NCI-H1694 treated with DMSO at 0.1 percent for 48 hours (cell line): ENCODE measurements around the gene SIL1.
"Not testable (repeated sequence)": the region's sequence is repeated elsewhere in the genome, so short reads cannot be mapped to it uniquely, and the experiment has no call there.

Experiments
- DNase-seq: peaks from one replicate; lab custom pipeline; 2025; lab: John Stamatoyannopoulos, UW

Gene SIL1

DNA sequence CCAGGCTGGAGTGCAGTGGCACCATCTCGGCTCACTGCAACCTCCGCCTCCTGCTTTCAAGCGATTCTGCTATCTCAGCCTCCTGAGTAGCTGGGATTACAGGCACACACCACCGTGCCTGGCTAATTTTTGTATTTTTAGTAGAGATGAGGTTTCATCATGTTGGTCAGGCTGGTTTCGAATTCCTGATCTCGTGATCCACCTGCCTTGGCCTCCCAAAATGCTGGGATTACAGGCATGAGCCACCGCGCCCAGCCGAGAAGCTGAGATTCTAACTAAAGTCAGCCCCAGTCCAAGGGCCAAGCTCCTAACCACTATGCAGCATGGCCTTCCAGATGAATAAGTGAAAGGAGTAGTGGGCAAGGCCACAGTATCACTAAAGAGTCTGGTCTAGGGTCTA, 20.9 kb downstream of the SIL1 start:
- DNase-seq = not testable (repeated sequence)

GRCh38 chr5:139174382-139174781, 23.8 kb downstream of the SIL1 start:
- DNase-seq = not testable (repeated sequence)

- DNase-seq = no peak
Measured at GRCh38 chr5:139171779-139172404, 26.3 kb downstream of the SIL1 start.

DNA sequence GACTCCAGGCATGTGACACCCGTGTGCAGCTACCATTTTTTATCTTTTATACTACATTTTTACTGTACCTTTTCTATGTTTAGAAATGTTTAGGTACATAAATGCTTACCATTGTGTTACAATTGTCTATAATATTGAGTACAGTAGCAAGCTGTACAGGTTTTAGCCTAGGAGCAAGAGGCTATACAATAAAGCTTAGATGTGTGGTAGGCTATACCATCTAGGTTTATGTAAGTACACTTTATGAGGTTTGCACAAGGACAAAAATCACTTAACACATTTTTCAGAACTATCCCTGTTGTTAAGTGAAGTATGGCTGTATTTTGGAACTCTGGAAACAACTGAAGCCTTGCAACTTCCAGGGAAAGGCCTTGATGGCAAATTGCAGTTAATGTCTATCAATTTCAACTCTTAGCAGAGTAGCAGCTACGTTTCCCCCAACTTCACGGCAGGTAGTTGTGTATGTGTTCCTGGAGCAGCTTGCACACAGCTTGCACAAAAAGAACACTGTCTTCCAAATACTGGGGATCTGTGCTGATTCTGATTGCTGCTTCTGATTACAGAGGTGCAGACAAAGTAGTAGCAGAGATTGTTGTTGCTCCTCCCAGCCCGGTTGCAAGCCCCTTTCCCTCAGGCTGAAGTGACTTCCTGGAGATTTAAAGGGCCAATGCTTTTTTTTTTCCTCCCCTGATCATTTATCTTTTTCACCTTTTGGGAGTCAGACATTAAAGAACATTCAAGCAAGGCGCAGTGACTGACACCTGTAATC, 30.0 kb downstream of the SIL1 start:
- no peak for DNase-seq

GRCh38 chr5:139167533-139167932, 30.6 kb downstream of the SIL1 start:
- no peak for DNase-seq

GRCh38 chr5:139167063-139167462, 31.1 kb downstream of the SIL1 start:
- DNase-seq = no peak

DNA sequence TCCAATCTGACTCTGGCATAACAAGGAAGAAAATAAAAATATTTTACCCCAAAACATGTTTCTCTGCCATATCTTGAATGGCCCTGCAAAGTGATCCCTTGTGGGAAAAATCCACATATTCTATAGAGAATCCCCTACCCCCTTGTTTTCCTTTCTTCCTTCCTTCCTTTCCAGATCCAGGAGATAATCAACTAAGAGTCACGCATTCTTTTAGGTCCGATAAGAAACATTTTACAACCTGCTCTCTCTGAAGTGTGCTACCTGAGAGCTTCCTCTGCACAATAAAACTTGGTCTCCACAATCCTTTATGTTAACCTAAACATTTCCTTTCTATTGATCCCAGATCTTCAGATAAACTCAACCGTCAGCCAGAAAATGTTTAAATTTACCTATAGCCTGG, 33.3 kb downstream of the SIL1 start:
- DNase-seq = not testable (repeated sequence)

- DNase-seq = no peak
Measured at GRCh38 chr5:139164020-139164419, 34.1 kb downstream of the SIL1 start.

DNA sequence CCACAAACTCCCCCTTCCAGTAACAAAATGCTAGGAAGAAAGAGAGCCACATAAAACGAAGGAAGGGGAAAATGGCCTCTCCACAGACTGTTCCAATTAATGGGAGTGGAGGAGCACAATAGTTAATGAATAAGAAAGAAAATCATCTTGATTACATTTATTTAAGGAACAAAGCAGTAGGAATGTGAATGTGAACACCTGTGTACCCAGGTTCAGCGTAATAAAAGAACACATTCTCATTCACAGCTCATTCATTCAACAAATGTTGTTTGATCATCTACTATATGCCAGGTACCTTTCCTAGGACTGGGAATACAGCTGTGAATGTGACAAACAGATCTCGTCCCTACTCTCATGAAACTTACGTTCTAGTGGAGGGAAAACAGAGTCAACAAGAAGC, 35.7 kb downstream of the SIL1 start:
- no peak for DNase-seq

DNA sequence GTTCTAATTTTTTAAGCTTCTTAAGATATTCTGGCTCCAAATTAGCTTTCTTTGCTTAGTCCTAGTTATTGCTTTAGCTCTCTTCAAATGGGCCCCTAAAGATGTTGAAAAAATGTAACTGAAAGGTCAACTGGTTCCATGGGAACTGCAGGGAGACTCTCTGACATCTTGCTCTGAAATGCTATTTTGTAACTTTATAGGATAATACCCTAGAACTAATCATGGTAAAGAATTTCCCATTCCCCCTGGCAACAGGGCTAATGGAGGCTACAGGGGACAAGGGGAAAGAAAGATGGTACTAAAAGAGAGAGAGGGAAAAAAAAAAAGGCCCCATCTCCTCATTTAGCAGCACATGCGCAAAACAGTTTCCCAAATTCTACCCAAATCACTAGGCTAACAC, 39.4 kb downstream of the SIL1 start:
- DNase-seq = no peak

GRCh38 chr5:139157556-139157955, 40.6 kb downstream of the SIL1 start:
- DNase-seq = no peak

DNA sequence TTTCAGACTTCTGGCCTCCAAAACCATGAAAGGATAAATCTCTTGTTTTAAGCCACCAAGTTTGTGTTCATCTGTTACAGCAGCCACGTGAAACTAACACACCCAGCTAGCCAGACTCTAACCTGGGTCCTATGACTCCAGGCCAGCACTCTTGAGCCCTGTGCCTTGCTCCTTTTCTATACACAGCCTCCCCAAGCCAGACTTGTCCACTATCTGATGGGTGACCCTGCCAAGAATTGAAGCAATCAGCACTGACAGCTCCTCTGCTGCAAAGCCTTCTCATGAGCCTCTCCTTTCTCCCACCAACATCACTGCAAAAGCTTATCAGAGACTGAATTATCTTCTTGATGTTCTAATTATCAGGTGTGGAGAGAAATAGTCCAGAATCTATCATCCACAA, 41.4 kb downstream of the SIL1 start:
- no peak for DNase-seq

DNA sequence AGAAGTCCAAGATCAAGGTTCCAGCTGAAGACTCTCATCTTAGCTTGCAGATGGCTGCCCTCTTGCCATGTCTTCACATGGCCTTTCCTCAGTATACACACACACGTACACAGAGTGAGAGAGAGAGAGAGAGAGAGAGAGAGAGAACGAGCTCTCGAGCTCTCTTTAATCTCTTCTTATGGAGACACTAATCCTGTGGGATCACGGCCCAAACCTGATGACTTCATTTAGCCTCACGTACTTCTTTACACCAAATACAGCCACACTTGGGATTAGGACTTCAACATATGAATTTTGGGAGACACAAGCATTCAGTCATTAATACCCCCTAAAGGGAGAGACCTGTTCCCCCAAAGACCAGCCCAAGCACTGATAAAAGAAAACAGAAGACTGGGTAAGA, 42.8 kb downstream of the SIL1 start:
- DNase-seq = no peak

DNA sequence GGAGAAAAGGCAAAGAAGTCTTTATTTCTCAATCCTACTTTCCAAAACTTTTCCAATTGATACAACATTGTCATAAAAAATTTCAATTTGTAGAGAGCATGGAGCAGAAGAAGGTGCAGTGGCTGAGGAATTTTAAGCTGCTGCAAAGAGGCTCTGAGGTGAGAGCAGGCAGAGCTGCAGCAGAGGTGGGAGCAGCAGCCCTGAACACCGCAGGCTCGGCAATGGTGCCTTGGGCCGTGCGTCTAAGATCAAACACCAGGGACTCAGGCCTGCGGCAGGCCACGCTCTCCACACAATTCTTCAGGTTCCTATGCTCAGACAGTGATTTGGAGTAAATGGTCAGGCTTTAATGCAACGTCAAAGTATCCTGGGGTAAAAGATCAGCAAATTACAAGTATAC, 46.3 kb downstream of the SIL1 start:
- no peak for DNase-seq

GRCh38 chr5:139150367-139150999, 47.7 kb downstream of the SIL1 start:
- DNase-seq = no peak

DNA sequence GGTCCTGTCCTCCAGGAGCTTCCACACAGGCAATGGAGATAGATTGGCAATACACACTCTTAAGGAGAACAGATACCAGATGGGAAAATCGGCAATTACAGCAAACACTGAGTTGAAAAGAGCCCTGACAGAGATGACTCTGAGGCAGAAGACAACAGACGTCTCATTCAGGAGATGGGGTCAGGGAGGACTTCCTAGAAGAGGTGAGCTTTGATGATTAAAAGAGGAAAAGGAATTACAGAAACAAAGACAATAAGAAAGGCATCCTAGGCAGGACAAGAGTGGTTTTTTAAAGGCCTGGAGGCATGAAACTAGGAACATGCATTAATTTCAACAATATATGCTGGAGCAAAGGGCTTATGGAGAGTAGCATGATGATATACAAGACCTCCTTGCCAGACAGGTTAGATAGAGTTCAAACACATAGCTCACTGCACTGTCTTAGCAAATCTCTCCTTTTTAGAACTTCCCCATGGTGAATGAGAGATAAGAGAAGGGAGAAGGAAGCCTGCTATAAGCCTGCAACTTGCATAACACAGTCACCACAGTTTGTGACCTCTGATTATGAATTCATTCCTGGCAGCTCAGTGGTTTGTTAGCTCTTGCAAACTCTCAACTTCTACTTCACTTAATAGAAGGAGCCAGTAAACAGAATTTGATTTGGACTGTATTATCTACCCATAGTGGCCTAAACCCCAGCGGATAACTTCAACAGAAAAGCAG, 48.5 kb downstream of the SIL1 start:
- DNase-seq = no peak

DNA sequence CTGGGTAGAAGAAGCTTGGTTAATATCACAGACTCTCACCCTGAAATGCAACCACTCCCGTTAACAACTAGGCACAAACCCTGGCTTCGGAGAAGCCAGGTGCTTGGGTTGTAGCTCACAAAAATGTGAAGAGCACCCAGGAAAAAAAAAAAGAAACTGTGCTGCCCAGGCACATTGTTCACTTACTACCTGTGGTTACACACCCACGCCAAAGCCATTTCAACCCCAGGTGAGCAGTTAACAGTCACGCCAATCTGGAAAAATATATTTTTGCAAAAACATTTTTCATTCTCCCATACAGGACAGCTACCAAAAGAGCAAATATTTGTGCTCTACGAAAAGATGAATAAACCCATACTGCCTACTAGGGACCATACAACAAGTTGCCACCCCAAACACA, 49.2 kb downstream of the SIL1 start:
- DNase-seq = no peak

DNA sequence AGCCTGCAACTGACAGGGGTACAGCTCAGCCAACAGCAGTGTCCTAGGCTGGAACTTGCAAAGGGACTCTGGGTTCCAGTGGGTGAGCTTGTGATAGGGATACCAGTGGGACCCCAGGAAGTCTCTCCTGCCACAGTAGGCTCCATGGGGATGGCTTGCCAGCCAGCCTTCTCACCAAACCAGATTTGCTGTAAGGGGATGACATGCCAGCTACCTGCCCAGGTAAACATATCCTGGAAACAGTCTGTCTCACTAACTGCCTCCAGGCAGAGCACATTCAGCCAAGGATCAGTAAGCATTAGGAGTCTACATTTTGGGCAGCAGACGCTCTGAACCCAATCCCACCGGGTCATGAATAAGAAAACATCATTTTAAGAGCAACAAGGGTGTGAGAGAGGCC, 49.9 kb downstream of the SIL1 start:
- no peak for DNase-seq

DNA sequence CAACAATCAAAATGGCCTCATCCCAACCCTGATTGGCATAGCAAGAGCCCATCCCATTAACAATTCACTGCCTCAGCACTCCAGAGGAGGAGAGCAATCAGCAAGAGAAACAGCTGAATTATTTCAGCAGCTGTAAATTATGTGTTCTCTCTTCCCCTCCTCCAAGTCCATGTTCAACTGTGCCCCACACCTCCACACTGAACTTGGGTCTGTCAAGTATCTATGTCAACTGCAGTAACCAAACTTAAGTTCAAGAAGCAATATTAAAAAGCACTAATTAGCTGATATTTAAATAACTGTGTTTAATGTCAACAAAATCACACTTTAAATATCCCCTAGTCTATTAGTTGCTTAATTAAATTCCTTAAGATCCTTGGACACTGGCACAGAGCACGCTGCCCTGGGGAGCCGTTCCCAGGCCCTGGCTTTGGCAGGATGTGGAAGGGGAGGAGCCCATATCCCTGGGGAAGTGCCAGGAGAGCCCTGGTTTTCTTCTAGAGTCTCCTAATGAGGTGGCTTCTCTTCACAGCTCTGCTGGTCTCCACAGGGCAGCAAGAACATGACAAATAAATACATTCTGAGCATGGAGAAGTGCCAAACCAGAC, 50.6 kb downstream of the SIL1 start:
- DNase-seq = no peak

DNA sequence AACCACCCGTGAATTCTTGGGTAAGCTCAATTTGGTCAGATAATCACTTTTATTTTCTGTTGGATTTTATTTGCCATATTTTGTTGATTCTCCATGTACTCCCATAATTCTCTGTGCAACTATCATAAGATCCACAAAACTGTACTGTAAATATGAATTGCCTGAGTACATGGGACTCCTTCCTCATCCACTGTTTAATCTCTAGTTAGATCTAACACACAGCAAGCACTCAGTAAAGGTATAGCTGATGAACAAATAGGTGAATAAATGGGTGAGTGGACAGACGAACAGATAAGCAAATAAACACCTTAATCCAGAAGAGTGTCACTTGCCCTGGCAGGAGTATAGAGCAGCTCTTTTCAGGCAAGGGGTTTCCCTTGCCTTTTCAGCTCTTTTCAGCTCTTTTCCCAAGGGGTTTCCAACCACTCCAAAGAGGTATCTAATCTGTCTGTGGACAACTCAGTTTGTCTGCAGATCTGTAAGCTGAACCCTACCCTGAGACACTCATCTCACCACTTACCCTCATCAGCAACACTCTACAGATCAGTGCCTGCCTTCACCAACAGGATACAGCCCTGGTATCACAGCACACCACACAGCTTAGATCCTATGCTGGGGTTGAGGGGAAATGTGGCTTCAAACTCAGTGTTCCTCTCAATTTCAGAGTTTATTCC, 51.2 kb downstream of the SIL1 start:
- no peak for DNase-seq

DNA sequence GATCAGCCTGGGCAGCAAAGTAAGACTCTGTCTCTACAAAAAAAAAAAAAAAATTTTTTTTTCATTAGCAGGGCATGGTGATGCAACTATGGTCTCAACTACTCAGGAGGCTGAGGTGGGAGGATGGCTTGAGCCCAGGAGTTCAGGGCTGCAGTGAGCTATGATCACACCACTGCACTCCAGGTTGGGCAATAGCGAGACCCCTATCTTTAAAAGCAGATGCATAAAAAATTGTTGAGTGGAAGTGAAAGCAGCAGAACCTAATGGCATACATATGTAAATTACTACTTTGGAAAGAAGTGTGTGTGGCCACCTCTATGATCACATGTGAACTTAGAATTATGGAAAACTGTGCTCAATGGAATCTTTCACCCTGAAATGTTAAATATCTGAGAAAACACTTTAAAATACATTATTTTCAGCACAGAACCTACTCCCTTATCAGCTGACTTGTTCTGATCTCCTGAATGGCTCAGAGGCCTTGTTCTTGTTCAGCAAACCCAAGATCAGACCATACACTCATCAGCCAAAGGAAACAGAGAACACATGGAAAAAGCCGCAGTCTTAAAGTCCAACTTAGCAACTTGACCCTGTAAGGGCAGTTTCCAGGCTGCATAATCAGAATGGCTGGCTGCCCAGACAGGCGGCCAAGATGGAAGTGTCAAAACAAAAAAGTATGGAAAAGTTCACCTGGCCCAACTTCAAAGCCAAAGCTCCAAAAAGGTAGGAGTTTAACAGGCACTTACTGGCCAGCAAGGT, 56.5 kb downstream of the SIL1 start:
- DNase-seq = no peak
